Lower lobe of right lung (tissue), 2 donors: ENCODE results near the gene GCSAM. TPM values are rescaled to one million over a fixed set of nuclear protein-coding genes. Genes with fewer than 3 reads are reported as not detected.

ENCODE experiments used
- ATAC-seq, 2 donors: fragments of 200-7000 bp; cut with Tn5 transposase; one replicate each; pipeline ENCODE4 v1.9.1; 2020 to 2022; ENCODE audit warnings: mild to moderate bottlenecking in 2 of 2, moderate library complexity in 2 of 2
- DNase-seq: peaks from one replicate; pipeline ENCODE4 v3.0.0-alpha.2; 2020
- H3K27ac ChIP-seq: fragments of 200-600 bp; one replicate; pipeline ENCODE4 v1.8.0; 2022
- H3K27me3 ChIP-seq: fragments of 200-600 bp; one replicate; pipeline ENCODE4 v1.8.0; 2022; ENCODE audit warnings: low read depth
- H3K36me3 ChIP-seq: fragments of 200-600 bp; one replicate; pipeline ENCODE4 v1.8.0; 2022; ENCODE audit warnings: mild to moderate bottlenecking
- H3K4me1 ChIP-seq: fragments of 200-600 bp; one replicate; pipeline ENCODE4 v1.8.0; 2022
- H3K4me3 ChIP-seq: fragments of 200-600 bp; one replicate; pipeline ENCODE4 v1.8.0; 2022; ENCODE audit warnings: mild to moderate bottlenecking
- H3K9me3 ChIP-seq: fragments of 200-600 bp; one replicate; pipeline ENCODE4 v1.8.0; 2022
- intact Hi-C: fragments of 100-400 bp; cut with DNase I; formaldehyde crosslinking; loops from one replicate; pipeline ENCODE4 v1.11.0; 2022
- total RNA-seq: library from RNA; stranded (reverse); fragmentation: NEBNext Ultra II Directional; extraction: Animal tissue kit (Norgen Biotek cat#: 25700); gene quantifications from one replicate; pipeline ENCODE4 v1.2.1, GENCODE V29; 2021
- TF ChIP-seq, protein P1 (sequence below): fragments of 200-600 bp; IDR thresholded peaks from one replicate; pipeline ENCODE4 v1.8.0; 2022; ENCODE audit warnings: antibody characterized with exemption, mild to moderate bottlenecking
- donor health status: DM: no; HTN: yes; CAD: no; lungs with severe emphysema.

GCSAM gene
- total RNA-seq, 1 donor from 2014 or later, result 1.5 TPM

DNA sequence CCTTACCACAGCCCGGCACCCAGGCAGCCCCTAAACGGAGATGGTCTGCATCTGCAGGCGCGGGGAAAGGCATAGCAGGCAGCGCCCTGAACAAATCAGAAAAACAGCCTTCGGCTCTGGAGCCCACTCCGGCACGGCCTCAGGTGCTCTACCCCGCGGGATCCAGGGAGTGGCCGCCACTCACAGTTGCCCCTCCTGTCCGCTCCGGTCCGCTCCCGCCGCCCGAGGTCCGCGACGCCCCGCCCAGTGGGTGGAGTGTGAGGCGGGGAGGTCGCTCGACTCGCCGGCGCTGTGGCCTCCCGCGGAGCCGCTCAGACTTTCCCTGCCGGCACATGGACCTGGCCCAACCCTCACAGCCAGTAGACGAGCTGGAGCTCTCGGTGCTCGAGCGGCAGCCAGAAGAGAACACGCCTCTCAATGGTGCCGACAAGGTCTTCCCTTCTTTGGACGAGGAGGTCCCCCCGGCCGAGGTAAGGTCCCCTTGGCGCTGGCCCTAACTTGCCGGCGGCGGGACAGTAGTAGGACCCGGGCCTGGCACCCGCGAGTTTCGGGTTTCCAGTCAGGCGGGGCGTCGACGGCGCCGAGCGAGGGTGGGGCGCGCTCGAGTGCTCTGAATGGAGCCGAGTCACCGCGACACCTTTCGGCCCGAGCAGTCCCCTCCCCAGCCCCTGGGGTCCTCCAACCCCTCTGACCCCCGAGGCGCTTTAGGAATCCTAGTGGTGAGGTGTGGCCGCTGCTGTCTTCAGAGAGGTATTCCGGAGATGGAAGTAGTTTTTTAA lies 46.8 kb downstream of the GCSAM start, which contains the start of gene C3orf52:
Gene C3orf52 (plus strand): TSS at position 314 of the 779 bp plus-strand sequence. CDS start 19 bp downstream, at position 333.
- intact Hi-C loops, result no loop called here
- TF ChIP-seq, protein P1, sequence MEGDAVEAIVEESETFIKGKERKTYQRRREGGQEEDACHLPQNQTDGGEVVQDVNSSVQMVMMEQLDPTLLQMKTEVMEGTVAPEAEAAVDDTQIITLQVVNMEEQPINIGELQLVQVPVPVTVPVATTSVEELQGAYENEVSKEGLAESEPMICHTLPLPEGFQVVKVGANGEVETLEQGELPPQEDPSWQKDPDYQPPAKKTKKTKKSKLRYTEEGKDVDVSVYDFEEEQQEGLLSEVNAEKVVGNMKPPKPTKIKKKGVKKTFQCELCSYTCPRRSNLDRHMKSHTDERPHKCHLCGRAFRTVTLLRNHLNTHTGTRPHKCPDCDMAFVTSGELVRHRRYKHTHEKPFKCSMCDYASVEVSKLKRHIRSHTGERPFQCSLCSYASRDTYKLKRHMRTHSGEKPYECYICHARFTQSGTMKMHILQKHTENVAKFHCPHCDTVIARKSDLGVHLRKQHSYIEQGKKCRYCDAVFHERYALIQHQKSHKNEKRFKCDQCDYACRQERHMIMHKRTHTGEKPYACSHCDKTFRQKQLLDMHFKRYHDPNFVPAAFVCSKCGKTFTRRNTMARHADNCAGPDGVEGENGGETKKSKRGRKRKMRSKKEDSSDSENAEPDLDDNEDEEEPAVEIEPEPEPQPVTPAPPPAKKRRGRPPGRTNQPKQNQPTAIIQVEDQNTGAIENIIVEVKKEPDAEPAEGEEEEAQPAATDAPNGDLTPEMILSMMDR, result no peak
- ATAC-seq (peak; percentile 96), DNase-seq (peak; percentile 90)
- peak within 1 kb of the TSS; percentile 82 for H3K27ac ChIP-seq
- no peaks in the 10 kb centered on the region for H3K36me3 ChIP-seq
- H3K4me1 ChIP-seq, result peaks cover 13% of the 10 kb centered on the region
- no peaks in the 10 kb centered on the region for H3K9me3 ChIP-seq
- peak within 1 kb of the TSS; percentile 67 for H3K4me3 ChIP-seq
- H3K27me3 ChIP-seq, result no peaks in the 10 kb centered on the region

DNA sequence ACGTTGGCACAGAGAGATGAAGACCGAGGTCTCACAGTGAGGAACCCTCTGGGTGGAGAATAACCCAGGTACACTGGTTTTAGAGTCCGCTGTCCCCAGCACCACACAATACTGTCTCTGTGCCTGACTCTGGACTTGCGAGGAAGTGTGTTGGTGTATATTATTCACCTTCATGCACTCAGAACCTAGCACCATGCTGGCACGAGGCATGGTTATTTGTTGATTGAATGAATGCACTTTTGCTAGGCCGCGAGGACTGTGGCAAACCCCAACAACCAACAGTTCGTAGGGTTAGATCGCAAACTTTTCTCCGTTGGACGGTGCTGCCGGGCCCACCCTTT lies 47.3 kb downstream of the GCSAM start:
- peak; percentile 2 to 3 for ATAC-seq

DNA sequence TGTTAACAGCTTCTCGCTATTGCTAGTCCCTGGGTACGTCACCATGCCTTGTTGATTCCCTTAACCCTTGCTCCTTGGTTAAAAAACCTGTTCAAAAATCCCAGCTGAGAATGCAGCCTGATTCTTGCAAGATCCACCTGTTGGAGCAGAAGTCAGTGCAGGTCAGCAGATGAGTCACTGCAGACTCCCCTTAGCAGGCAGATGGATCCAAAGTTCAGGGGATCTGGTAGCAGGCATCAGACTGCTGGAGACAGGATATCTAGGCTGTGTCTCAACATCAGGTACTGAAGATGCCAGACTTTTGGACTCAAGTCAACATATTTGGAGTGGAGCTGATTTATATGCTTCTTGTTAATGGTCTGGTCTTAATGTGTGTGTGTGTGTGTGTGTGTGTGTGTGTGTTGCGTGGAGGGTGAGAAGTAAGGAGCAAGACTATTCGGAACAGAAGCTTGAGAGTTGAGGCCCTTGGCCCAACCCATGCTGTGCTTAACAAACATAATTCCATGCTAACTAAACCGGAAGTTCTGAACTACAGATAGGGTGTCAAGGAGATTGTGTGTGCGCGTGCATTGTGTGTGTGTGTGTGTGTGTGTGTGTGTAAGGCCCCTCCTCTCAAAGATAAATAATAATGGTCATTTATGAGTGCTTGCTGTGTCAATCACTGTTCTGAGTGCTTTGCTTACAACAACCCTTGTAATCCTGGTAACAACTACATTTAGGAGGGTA lies 47.9 kb downstream of the GCSAM start:
- no peaks in the 10 kb centered on the region for H3K9me3 ChIP-seq
- peak in 1 of 2 donors; percentile 2 for ATAC-seq
- H3K36me3 ChIP-seq, result no peaks in the 10 kb centered on the region
- DNase-seq, result no peak
- H3K4me1 ChIP-seq, result peaks cover 5% of the 10 kb centered on the region
- TF ChIP-seq, protein P1, result no peak
- no peak overlapping the region for H3K27ac ChIP-seq
- intact Hi-C loops, result no loop called here
- H3K27me3 ChIP-seq, result no peaks in the 10 kb centered on the region
- no peak overlapping the region for H3K4me3 ChIP-seq

More for the DNA sequence above, 47.3 kb downstream of the GCSAM start:
- Histone ChIP-seq H3K4me3 (peak overlapping the region; percentile 67), H3K27ac (peak overlapping the region; percentile 82), H3K4me1 (peaks cover 11% of the 10 kb centered on the region), H3K27me3 (no peaks in the 10 kb centered on the region), H3K36me3 (no peaks in the 10 kb centered on the region), H3K9me3 (no peaks in the 10 kb centered on the region)
- DNase-seq, result no peak
- TF ChIP-seq, protein P1, result no peak
- intact Hi-C loops, result no loop called here

DNA sequence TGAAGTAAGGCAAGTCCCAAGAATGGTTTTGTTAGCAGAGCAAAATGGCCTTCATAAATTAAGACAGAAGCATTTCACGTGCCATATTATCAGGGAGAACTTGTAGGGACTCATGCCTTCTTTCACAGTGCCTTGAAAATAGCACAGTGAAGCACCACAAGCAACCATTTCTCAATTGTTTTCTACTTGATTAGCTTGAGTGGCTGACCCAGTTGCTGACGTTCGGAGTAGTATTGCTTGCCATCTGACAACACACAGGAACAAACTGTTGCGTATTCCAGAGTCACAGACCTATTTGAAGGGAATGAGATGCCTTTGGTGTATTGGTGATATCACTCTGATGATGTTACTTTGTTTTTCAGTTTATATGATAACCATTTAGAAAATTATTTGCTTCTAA lies 49.8 kb downstream of the GCSAM start:
- no peak overlapping the region for H3K4me3 ChIP-seq
- TF ChIP-seq, protein P1, result no peak
- intact Hi-C loops, result no loop called here
- DNase-seq, result no peak
- no peaks in the 10 kb centered on the region for H3K27me3 ChIP-seq
- H3K27ac ChIP-seq, result no peak overlapping the region
- ATAC-seq, result peak in 1 of 2 donors; percentile 14
- no peaks in the 10 kb centered on the region for H3K36me3 ChIP-seq
- H3K4me1 ChIP-seq, result peaks cover 5% of the 10 kb centered on the region
- H3K9me3 ChIP-seq, result no peaks in the 10 kb centered on the region

DNA sequence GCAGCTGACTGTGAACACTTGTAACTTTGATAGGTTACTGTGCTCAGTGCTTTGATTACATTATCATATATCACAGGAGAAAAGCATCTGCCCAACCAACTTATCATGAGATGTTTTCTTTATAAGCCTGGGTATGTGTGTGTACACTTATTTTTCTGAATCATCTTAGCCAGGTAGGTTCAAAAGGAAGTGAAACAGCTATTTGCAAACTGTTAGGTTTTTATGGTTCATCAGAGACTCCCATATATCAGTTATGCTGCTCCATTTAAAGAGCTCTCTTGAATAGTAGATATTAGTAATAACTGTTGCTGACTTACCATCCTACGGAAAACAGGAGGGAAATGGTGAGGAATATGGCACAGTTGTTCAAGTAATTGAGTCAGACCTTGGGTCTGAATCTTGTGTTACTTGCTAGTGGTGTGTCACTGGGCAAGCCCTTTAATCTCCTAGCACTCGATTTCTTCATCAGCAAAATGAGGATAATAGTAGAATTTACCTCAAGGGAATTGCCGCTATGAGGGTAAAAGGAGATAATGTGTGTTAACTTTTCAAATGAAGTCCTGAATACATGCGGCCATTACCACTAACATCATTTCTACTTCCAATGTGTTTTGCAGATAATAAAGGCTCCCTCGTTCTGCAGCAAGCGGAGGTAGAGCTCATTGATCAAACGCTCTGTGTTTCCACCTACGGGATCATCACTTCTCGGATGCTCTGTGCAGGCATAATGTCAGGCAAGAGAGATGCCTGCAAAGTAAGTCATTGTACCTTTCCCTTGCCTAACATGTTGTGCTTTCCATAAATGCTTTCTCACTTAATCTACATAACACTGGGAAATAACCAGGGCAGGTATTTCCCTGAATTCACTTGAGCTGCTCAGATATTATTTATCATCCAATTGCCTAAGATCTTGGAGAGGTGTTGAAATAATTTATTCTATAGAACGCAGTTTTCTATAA lies 54.6 kb downstream of the GCSAM start:
- Histone ChIP-seq H3K4me3 (no peak overlapping the region), H3K9me3 (no peaks in the 10 kb centered on the region), H3K27ac (no peak overlapping the region), H3K36me3 (no peaks in the 10 kb centered on the region), H3K27me3 (no peaks in the 10 kb centered on the region), H3K4me1 (no peaks in the 10 kb centered on the region)
- ATAC-seq (no peak), DNase-seq (no peak)
- intact Hi-C loops, result no loop called here
- TF ChIP-seq, protein P1, result no peak
